GOT3 (cell line): Measurements from ENCODE around the gene CDHR2.
"Not testable (repeated sequence)": the region's sequence is repeated elsewhere in the genome, so short reads cannot be mapped to it uniquely, and the experiment has no call there.

Source experiments
- DNase-seq: peaks from one replicate; lab custom pipeline; 2025; ENCODE audit warnings: mixed read lengths; lab: John Stamatoyannopoulos, UW

The CDHR2 gene

DNA sequence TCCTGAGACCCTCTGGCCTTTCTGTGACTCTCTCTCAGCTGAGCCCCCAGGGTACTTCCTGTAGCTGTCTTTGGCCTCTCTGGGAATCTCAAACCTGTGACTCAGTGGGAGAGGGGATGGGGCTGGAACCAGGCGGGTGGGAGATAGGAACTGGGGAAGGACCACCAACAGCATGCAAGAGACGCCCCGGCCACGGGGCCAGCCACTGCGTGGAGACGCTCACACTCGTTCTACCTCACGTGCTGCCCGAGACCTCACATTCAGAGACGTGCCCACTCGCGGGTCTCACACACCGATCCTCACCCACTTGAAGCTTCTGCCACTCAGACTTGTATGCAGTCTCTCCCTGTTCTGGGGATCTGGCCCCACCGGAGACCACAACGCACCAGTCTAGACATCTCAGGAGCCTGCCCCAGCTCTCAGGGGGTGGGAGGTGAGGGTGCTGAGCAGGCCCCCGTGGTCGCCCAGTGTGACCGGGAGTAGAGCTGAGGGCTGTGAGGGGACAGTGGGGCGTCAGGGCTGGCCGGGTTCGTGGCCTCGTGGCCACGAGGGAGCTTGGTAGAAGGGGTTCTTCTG, 47.0 kb downstream of the CDHR2 start:
- no peak for DNase-seq

- DNase-seq: no peak
These were observed 47.7 kb downstream of the CDHR2 start for GRCh38 chr5:176596689-176597416.

DNA sequence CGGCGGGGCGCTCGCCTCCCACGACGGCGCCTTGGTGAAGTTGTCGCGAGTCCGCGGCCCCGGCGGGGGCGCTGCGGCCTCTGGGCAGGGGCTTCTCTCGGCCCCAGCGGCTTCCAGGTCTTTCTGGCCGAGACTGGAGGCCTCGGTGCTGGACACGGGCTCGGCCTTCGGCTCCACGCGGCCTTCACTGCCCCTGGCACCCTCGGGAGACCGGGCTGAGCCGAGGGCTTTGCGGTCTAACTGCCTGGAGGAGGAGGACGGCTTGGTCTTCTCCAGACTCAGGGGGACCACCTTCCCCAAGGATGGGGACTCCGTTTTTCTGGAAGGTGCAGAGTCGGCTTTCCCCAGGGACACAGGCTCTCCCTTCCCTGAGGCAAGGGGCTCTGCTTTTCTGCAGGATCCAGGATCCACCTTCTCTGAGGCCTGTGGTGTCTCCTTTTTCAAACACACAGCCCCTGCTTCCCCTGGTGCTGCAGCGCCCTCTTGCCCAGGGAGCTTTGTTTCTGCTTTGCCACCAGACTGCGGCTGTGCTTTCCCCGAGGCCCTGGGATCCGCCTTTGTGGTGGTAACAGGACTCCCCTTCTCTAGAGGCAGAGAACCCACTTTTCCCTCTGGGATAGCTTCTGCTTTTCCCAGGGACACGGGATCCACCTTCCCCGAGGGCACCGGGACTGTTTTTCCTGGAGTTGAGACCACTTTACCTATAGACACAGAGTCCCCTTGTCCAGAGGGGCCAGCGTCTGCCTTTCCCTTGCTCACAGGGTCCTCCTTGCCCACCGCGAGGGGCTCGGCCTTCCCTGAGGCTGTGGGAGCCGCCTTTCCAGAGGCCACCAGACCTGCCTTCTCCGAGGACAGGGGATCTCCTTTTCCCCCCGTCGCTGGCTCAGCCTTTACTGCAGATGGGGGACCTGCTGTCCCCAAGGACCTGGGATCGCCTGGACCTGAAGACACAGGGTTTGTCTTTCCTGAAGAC, 48.6 kb downstream of the CDHR2 start:
- no peak for DNase-seq

DNA sequence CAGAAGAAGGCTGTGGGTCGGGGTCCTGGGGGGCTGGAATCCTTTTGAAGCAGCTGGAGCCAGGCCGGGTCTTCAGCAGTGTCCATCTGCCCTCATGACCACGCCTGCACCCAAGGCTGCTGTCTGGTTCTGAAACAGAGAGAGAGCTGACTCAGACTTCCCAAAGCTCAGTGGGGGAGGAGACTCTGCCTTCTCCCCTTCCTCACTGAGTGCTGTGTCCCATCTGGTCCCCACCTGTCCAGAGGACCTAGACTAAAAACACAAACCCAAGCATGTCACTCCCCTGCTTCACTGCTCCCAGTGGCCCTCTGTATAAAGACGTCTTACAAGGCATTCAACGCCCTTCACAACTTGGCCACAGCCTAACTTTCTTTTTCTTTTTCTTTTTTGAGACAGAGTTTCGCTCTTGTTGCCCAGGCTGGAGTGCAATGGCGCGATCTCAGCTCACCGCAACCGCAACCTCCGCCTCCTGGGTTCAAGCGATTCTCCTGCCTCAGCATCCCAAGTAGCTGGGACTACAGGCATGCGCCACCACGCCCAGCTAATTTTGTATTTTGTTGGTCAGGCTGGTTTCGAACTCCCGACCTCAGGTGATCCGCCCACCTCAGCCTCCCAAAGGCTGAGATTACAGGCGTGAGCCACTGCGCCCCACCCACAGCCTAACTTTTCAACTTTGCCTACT, 50.7 kb downstream of the CDHR2 start:
- not testable (repeated sequence) for DNase-seq

DNA sequence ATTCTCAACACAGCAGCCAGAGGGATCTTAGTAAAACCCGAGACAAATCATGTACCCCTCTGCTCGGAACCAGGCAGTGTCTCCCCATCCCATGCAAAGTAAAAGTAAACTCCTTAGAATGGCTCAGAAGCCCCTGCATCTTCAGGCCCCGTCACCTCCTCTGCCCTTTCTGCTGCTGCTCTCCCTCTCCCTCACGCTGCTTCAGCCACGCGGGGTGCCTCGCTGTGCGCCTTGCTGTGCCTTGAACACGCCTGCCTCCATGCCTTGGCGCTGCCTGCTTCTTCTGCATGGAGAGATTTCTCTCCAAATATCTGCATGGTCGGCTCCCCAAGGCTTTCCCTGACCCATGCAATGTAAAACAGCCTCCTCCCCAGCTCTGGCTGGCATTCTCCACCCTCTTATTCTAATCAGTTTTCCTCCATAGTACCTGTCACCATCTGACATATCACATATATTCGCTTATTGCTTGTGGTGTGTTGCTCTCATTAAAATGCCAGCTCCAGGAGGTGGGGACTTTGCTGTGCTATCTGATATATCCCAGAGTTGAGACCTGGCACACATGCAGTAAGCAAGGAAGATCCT, 52.9 kb downstream of the CDHR2 start:
- DNase-seq: no peak

GRCh38 chr5:176603091-176603490, 53.9 kb downstream of the CDHR2 start:
- DNase-seq: no peak

GRCh38 chr5:176606032-176606431, 56.9 kb downstream of the CDHR2 start:
- DNase-seq: no peak

GRCh38 chr5:176606875-176607274, 57.7 kb downstream of the CDHR2 start:
- no peak for DNase-seq

GRCh38 chr5:176608142-176608705, 59.1 kb downstream of the CDHR2 start:
- DNase-seq: no peak

GRCh38 chr5:176608937-176609723, 60.0 kb downstream of the CDHR2 start:
- no peak for DNase-seq

DNA sequence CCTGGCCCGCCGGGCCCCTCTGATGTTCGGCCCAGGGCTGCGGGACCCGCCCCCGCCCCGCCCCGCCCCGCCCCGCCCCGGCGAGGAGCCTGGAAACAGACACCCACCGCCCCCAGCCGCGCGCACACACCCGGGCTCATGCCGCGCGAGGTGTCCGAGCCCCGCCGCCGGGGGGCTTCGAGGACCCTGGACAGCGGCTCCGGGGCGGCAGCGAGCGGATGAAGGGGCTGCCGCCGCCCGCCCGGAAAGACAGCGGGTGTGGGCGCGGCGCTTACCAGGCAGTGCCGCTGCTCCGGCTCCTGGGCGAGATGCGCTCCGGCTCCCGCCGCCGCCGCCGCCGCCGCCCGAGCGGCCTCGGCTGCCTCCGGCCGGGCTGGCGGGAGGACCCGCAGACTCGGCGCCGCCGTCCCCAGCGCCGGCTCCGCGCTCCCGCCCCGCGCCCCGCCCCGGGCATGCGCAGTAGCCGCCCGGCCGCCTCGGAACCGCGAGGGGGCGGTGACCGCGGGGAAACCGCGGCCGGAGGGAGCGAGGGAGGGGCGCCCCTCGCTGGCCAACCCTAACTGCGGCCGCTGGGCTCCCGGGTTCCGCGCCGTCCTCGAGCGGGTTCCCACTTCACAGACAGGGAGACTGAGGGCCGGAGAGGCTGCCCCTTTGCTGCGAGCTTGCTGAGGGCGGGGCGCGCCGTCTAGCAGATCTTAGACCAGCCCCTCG, 60.7 kb downstream of the CDHR2 start, which contains the start of gene GPRIN1:
GPRIN1 (minus strand) TSS at position 433 of the 711 bp plus-strand sequence. CDS start 10,322 bp downstream, outside the sequence.
- DNase-seq: peak; percentile 56

GRCh38 chr5:176610435-176610773, 61.3 kb downstream of the CDHR2 start:
- DNase-seq: no peak

- DNase-seq: peak; percentile 54
These were observed 62.3 kb downstream of the CDHR2 start for GRCh38 chr5:176611435-176611834.

DNA sequence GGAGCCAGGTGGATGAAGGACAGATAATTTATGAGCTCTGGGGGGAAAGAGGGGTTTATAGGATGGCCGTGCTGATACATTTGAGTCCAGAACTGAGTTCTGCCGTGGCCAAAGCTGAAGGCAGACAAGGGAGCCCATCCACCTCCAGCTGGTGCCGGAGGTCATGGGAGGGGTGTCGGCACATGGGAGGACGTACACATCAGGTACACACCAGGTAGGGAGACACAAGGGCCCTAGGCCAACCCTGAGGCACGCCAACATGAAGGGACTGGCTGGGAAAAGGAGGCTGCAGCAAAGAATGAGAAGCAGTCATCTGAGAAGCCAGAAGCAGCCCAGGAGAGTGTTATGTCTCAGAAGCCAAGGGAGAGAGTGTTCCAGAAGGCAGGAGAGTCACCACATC, 62.9 kb downstream of the CDHR2 start:
- DNase-seq: no peak

DNA sequence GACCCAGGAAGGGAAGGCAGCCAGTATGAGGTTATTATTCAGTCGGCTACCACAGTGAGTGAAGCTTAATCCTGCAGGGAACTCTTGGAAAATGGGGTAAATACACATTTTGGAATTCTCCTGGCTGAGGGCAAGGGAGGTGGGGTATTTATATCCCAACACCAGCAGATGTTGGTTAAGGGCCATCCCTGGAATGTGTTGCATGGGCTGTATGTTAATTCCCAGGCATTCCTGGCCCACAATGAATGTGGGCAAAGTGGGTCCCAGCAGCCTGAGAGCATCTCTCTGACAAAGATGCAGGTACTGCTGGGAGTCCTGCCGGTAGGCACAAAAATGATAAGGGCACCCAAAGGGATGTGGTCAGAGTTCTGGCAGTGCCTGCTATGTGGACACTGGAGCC, 63.7 kb downstream of the CDHR2 start:
- no peak for DNase-seq

DNA sequence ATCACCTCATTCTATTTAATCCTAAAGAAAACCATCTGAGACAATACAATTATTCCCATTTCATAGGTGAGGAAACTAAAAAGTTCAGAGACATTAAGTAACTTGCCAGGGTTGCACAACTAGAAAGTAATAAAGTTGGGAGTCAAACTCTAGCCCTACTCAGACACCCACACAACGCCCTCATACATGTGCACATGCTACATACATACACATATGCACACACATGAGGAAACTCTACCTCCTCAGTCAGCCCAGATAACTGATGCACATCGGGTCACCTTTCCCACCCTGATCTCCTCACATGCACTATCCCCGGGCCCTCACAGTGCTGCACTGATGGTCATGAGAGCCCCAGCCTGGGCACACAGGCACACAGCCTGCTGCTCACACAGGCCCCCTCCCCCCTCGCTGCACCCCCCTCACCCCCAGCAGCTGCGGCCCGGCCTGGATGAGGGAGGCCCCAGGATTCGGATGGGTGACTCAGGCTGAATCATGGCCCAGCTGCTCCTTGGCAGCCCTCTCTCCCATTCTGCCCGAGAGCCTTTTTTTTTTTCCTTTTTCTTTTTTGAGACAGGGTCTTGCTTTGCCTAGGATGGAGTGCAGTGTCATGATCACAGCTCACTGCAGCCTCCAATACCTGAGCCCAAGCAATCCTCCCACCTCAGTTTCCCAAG, 65.8 kb downstream of the CDHR2 start:
- DNase-seq: no peak

GRCh38 chr5:176616511-176616910, 67.4 kb downstream of the CDHR2 start:
- DNase-seq: no peak

DNA sequence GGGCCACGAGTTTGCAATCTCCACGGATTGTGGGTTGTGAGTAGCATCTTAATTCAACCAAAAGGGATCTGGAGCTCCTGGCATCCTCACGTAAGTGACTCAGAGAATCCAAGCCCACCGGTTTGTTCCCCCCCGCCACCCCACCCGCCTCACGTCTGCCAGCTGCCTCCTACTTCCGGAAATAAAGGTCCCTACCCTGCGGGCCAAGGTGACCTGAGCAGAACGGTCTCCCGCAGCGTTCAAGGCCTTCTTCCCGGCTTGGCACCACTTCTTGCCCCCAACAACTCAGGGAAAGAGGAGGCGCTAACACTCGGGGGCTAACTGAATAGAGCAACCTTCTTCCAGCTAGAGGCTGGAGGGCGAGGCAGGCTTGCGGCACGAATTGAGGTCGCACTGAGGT, 69.6 kb downstream of the CDHR2 start:
- no peak for DNase-seq

DNA sequence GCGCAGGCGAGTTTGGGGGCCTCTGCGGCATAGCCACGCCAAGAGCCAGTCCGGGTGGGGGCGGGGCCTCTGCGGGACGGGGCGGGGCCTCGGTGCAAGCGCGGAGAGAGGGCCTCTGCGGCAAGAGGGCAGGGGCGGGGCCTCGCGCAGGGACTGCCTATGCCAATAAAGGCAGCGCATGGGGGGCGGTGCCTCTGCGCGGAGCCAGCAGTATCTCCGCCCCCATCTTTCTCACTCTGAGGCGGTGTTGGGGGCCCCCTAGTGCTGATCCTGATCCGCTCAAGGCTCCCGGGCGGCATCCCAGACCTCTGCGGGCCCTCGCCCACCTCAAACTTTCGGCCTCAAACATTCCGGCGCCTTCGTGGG, 70.0 kb downstream of the CDHR2 start:
- peak; percentile 41 for DNase-seq
